HEK293 (cell line): ENCODE data around the gene EEF1A2.
A peak's percentile ranks its signal among the peaks of the same experiment; 100 is the strongest.

Experiments used
- GLIS1 ChIP-seq: fragments of 450-650 bp; formaldehyde crosslinking; IDR thresholded peaks from 2 replicates; pipeline ENCODE4 v1.5.1; 2016; ENCODE audit warnings: missing biosample characterization, missing genetic modification characterization
- HOXA7 ChIP-seq: sonication (generic); formaldehyde crosslinking; IDR thresholded peaks from 2 replicates; pipeline ENCODE4 v1.8.1; 2022; ENCODE audit warnings: missing genetic modification reagents, borderline replicate concordance
- KLF9 ChIP-seq: fragments of 450-650 bp; formaldehyde crosslinking; IDR thresholded peaks from 2 replicates; pipeline ENCODE4 v1.5.1; 2016; ENCODE audit warnings: missing biosample characterization, missing genetic modification characterization, low read depth
- OVOL3 ChIP-seq: fragments of 450-650 bp; formaldehyde crosslinking; IDR thresholded peaks from 2 replicates; pipeline ENCODE4 v1.5.1; 2016; ENCODE audit warnings: missing biosample characterization, missing genetic modification characterization
- SCRT1 ChIP-seq: fragments of 450-650 bp; formaldehyde crosslinking; IDR thresholded peaks from 2 replicates; pipeline ENCODE4 v1.5.1; 2016; ENCODE audit warnings: missing biosample characterization, missing genetic modification characterization, borderline replicate concordance
- ZBTB7A ChIP-seq: fragments of 450-650 bp; formaldehyde crosslinking; IDR thresholded peaks from 2 replicates; pipeline ENCODE4 v1.5.1; 2016; ENCODE audit warnings: low read depth, missing biosample characterization, missing genetic modification characterization
- ZFP37 ChIP-seq: fragments of 450-650 bp; formaldehyde crosslinking; IDR thresholded peaks from 2 replicates; pipeline ENCODE4 v1.5.1; 2016; ENCODE audit warnings: missing biosample characterization, missing genetic modification characterization
- ZNF140 ChIP-seq: fragments of 450-650 bp; formaldehyde crosslinking; IDR thresholded peaks from 2 replicates; pipeline ENCODE4 v1.5.1; 2016; ENCODE audit warnings: missing biosample characterization, missing genetic modification characterization
- ZNF16 ChIP-seq: fragments of 450-650 bp; formaldehyde crosslinking; IDR thresholded peaks from 2 replicates; pipeline ENCODE4 v1.5.1; 2016; ENCODE audit warnings: low read depth, missing biosample characterization, missing genetic modification characterization
- ZNF311 ChIP-seq: fragments of 450-650 bp; formaldehyde crosslinking; IDR thresholded peaks from 2 replicates; pipeline ENCODE4 v1.5.1; 2017; ENCODE audit warnings: missing biosample characterization, missing genetic modification characterization, borderline replicate concordance
- ZNF335 ChIP-seq: fragments of 450-650 bp; formaldehyde crosslinking; conservative IDR thresholded peaks from 2 replicates; pipeline ENCODE4 v1.5.1; 2016; ENCODE audit warnings: missing biosample characterization, missing genetic modification characterization
- ZNF341 ChIP-seq: fragments of 450-650 bp; formaldehyde crosslinking; IDR thresholded peaks from 2 replicates; pipeline ENCODE4; 2016; ENCODE audit warnings: low read depth, missing biosample characterization, missing genetic modification characterization
- ZNF423 ChIP-seq: fragments of 450-650 bp; formaldehyde crosslinking; IDR thresholded peaks from 2 replicates; pipeline ENCODE4 v1.5.1; 2016; ENCODE audit warnings: missing biosample characterization, missing genetic modification characterization
- ZNF426 ChIP-seq: fragments of 450-650 bp; formaldehyde crosslinking; IDR thresholded peaks from 2 replicates; pipeline ENCODE4 v1.5.1; 2017; ENCODE audit warnings: missing biosample characterization, missing genetic modification characterization, mild to moderate bottlenecking, inconsistent platforms, moderate library complexity
- ZNF501 ChIP-seq: fragments of 450-650 bp; formaldehyde crosslinking; IDR thresholded peaks from 2 replicates; pipeline ENCODE4 v1.5.1; 2016; ENCODE audit warnings: missing biosample characterization, missing genetic modification characterization
- ZNF510 ChIP-seq: fragments of 450-650 bp; formaldehyde crosslinking; IDR thresholded peaks from 2 replicates; pipeline ENCODE4 v1.5.1; 2018; ENCODE audit warnings: mild to moderate bottlenecking, missing genetic modification characterization, missing biosample characterization; ENCODE audit not compliant: insufficient replicate concordance
- ZNF76 ChIP-seq: fragments of 450-650 bp; formaldehyde crosslinking; IDR thresholded peaks from 2 replicates; pipeline ENCODE4; 2016; ENCODE audit warnings: low read depth, missing biosample characterization, missing genetic modification characterization, borderline replicate concordance
- ZXDB ChIP-seq: fragments of 450-650 bp; formaldehyde crosslinking; IDR thresholded peaks from 2 replicates; pipeline ENCODE4 v1.5.1; 2016; ENCODE audit warnings: missing biosample characterization, missing genetic modification characterization
- TF ChIP-seq, protein P1 (sequence below): fragments of 450-650 bp; formaldehyde crosslinking; IDR thresholded peaks from 2 replicates; pipeline ENCODE4 v1.5.0; 2017; ENCODE audit warnings: missing biosample characterization, missing genetic modification characterization, borderline replicate concordance
- TF ChIP-seq, protein P2 (sequence below): fragments of 450-650 bp; formaldehyde crosslinking; IDR thresholded peaks from 2 replicates; pipeline ENCODE4 v1.5.1; 2017; ENCODE audit warnings: missing biosample characterization, missing genetic modification characterization
- TF ChIP-seq, protein P3 (sequence below): fragments of 450-650 bp; formaldehyde crosslinking; IDR thresholded peaks from 2 replicates; pipeline ENCODE4 v1.5.1; 2016; ENCODE audit warnings: missing biosample characterization, missing genetic modification characterization
- TF ChIP-seq, protein P4 (sequence below): fragments of 450-650 bp; formaldehyde crosslinking; IDR thresholded peaks from 2 replicates; pipeline ENCODE4 v1.5.1; 2016; ENCODE audit warnings: missing biosample characterization, missing genetic modification characterization, borderline replicate concordance
- TF ChIP-seq, protein P5 (sequence below): fragments of 450-650 bp; formaldehyde crosslinking; IDR thresholded peaks from 2 replicates; pipeline ENCODE4 v1.5.1; 2016; ENCODE audit warnings: missing biosample characterization, missing genetic modification characterization

Gene EEF1A2

DNA sequence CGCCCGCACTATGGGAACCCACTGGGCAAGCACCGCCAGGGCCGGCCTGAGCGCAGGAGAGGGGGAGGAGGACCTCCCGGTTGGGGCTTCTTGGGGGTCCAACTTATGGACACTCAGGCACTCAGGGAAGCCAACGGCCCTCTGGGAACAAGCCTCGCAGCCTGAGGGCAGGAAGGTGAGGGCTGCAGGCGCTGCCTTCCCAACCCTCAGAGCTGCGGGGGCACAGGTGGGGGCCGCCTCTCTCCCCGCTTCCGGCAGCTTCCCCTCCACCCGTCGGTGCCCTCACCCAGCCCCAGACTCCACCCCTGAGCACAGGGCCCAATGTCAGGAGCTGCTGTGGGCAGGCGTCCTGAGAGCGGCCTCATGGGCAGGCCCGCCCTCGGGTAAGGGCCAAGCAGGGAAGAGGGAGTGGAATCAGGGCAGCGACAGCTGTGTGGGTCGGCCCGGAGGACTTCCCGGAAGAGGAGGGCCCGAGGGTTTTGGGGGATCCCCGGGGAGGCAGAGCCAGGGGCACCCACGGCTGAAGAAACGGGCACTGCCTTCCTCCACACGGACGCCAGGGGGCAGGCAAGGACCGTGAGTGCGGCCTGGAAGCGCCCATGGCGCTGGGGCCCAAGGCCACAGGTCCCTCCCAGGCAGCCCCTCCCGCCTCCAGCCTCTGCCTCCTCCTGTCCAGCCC, 38.8 kb upstream of the EEF1A2 start (continued):
- TF ChIP-seq GLIS1 (tag by site-specific recombination) (peak; percentile 80), ZNF311 (tag by site-specific recombination) (no peak), ZFP37 (tag by site-specific recombination) (peak; percentile 56; the same call in 1 of the 2 replicates), ZNF76 (tag by site-specific recombination) (peak; percentile 55; the same call in 1 of the 2 replicates), HOXA7 (CRISPR knock-in tag) (no peak), ZNF426 (tag by site-specific recombination) (no peak), SCRT1 (tag by site-specific recombination) (peak; percentile 95), ZXDB (tag by site-specific recombination) (peak; percentile 83), ZNF423 (peak; percentile 96), ZNF140 (tag by site-specific recombination) (no peak), ZNF335 (peak; percentile 100), ZNF16 (tag by site-specific recombination) (no peak), OVOL3 (tag by site-specific recombination) (no peak), ZNF341 (tag by site-specific recombination) (peak; percentile 83), KLF9 (tag by site-specific recombination) (peak; percentile 66), ZNF501 (tag by site-specific recombination) (no peak), ZNF510 (tag by site-specific recombination) (no peak), ZBTB7A (tag by site-specific recombination) (peak; percentile 94)
- TF ChIP-seq, protein P1, sequence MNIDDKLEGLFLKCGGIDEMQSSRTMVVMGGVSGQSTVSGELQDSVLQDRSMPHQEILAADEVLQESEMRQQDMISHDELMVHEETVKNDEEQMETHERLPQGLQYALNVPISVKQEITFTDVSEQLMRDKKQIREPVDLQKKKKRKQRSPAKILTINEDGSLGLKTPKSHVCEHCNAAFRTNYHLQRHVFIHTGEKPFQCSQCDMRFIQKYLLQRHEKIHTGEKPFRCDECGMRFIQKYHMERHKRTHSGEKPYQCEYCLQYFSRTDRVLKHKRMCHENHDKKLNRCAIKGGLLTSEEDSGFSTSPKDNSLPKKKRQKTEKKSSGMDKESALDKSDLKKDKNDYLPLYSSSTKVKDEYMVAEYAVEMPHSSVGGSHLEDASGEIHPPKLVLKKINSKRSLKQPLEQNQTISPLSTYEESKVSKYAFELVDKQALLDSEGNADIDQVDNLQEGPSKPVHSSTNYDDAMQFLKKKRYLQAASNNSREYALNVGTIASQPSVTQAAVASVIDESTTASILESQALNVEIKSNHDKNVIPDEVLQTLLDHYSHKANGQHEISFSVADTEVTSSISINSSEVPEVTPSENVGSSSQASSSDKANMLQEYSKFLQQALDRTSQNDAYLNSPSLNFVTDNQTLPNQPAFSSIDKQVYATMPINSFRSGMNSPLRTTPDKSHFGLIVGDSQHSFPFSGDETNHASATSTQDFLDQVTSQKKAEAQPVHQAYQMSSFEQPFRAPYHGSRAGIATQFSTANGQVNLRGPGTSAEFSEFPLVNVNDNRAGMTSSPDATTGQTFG, result no peak
- TF ChIP-seq, protein P2, sequence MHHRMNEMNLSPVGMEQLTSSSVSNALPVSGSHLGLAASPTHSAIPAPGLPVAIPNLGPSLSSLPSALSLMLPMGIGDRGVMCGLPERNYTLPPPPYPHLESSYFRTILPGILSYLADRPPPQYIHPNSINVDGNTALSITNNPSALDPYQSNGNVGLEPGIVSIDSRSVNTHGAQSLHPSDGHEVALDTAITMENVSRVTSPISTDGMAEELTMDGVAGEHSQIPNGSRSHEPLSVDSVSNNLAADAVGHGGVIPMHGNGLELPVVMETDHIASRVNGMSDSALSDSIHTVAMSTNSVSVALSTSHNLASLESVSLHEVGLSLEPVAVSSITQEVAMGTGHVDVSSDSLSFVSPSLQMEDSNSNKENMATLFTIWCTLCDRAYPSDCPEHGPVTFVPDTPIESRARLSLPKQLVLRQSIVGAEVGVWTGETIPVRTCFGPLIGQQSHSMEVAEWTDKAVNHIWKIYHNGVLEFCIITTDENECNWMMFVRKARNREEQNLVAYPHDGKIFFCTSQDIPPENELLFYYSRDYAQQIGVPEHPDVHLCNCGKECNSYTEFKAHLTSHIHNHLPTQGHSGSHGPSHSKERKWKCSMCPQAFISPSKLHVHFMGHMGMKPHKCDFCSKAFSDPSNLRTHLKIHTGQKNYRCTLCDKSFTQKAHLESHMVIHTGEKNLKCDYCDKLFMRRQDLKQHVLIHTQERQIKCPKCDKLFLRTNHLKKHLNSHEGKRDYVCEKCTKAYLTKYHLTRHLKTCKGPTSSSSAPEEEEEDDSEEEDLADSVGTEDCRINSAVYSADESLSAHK, result peak; percentile 88
- TF ChIP-seq, protein P3, sequence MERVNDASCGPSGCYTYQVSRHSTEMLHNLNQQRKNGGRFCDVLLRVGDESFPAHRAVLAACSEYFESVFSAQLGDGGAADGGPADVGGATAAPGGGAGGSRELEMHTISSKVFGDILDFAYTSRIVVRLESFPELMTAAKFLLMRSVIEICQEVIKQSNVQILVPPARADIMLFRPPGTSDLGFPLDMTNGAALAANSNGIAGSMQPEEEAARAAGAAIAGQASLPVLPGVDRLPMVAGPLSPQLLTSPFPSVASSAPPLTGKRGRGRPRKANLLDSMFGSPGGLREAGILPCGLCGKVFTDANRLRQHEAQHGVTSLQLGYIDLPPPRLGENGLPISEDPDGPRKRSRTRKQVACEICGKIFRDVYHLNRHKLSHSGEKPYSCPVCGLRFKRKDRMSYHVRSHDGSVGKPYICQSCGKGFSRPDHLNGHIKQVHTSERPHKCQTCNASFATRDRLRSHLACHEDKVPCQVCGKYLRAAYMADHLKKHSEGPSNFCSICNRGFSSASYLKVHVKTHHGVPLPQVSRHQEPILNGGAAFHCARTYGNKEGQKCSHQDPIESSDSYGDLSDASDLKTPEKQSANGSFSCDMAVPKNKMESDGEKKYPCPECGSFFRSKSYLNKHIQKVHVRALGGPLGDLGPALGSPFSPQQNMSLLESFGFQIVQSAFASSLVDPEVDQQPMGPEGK (tag by site-specific recombination), result peak; percentile 95
- TF ChIP-seq, protein P4, sequence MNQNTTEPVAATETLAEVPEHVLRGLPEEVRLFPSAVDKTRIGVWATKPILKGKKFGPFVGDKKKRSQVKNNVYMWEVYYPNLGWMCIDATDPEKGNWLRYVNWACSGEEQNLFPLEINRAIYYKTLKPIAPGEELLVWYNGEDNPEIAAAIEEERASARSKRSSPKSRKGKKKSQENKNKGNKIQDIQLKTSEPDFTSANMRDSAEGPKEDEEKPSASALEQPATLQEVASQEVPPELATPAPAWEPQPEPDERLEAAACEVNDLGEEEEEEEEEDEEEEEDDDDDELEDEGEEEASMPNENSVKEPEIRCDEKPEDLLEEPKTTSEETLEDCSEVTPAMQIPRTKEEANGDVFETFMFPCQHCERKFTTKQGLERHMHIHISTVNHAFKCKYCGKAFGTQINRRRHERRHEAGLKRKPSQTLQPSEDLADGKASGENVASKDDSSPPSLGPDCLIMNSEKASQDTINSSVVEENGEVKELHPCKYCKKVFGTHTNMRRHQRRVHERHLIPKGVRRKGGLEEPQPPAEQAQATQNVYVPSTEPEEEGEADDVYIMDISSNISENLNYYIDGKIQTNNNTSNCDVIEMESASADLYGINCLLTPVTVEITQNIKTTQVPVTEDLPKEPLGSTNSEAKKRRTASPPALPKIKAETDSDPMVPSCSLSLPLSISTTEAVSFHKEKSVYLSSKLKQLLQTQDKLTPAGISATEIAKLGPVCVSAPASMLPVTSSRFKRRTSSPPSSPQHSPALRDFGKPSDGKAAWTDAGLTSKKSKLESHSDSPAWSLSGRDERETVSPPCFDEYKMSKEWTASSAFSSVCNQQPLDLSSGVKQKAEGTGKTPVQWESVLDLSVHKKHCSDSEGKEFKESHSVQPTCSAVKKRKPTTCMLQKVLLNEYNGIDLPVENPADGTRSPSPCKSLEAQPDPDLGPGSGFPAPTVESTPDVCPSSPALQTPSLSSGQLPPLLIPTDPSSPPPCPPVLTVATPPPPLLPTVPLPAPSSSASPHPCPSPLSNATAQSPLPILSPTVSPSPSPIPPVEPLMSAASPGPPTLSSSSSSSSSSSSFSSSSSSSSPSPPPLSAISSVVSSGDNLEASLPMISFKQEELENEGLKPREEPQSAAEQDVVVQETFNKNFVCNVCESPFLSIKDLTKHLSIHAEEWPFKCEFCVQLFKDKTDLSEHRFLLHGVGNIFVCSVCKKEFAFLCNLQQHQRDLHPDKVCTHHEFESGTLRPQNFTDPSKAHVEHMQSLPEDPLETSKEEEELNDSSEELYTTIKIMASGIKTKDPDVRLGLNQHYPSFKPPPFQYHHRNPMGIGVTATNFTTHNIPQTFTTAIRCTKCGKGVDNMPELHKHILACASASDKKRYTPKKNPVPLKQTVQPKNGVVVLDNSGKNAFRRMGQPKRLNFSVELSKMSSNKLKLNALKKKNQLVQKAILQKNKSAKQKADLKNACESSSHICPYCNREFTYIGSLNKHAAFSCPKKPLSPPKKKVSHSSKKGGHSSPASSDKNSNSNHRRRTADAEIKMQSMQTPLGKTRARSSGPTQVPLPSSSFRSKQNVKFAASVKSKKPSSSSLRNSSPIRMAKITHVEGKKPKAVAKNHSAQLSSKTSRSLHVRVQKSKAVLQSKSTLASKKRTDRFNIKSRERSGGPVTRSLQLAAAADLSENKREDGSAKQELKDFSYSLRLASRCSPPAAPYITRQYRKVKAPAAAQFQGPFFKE (tag by site-specific recombination), result no peak
- TF ChIP-seq, protein P5, sequence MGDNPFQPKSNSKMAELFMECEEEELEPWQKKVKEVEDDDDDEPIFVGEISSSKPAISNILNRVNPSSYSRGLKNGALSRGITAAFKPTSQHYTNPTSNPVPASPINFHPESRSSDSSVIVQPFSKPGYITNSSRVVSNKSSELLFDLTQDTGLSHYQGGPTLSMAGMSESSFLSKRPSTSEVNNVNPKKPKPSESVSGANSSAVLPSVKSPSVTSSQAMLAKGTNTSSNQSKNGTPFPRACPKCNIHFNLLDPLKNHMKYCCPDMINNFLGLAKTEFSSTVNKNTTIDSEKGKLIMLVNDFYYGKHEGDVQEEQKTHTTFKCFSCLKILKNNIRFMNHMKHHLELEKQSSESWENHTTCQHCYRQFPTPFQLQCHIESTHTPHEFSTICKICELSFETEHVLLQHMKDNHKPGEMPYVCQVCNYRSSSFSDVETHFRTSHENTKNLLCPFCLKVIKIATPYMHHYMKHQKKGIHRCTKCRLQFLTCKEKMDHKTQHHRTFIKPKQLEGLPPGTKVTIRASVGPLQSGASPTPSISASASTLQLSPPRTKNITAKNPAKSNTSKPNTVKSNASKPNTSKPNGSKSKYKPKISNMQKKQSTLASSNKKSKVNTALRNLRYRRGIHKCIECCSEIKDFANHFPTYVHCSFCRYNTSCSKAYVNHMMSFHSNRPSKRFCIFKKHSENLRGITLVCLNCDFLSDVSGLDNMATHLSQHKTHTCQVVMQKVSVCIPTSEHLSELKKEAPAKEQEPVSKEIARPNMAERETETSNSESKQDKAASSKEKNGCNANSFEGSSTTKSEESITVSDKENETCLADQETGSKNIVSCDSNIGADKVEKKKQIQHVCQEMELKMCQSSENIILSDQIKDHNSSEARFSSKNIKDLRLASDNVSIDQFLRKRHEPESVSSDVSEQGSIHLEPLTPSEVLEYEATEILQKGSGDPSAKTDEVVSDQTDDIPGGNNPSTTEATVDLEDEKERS (tag by site-specific recombination), result no peak
